Hepatocyte (in vitro differentiated cells): ENCODE data around the gene RALB.

Experiments used
- CTCF ChIP-seq: fragments of 200-600 bp; sonication (generic); IDR thresholded peaks from 2 replicates; pipeline ENCODE4 v1.5.1; 2016; ENCODE audit warnings: antibody characterized with exemption, mild to moderate bottlenecking; ENCODE audit not compliant: poor library complexity
- EZH2 ChIP-seq: fragments of 200-600 bp; sonication (generic); IDR thresholded peaks from 2 replicates; pipeline ENCODE4 v1.6.1; 2016; ENCODE audit warnings: antibody characterized with exemption, mild to moderate bottlenecking, borderline replicate concordance

- no peak for TF ChIP-seq CTCF
- no peak for TF ChIP-seq EZH2
Measured at GRCh38 chr2:120219291-120219690, 33.4 kb upstream of the RALB start.
